Activated CD4-positive, alpha-beta T cell treated with anti-CD3 and anti-CD28 coated beads for 4 hours (primary cell): Measurements from ENCODE around the gene REEP1.

Experiments
- DNase-seq, 2 donors: peaks; one replicate each; pipeline ENCODE4 v3.0.0-alpha.2; 2020

Gene REEP1

DNA sequence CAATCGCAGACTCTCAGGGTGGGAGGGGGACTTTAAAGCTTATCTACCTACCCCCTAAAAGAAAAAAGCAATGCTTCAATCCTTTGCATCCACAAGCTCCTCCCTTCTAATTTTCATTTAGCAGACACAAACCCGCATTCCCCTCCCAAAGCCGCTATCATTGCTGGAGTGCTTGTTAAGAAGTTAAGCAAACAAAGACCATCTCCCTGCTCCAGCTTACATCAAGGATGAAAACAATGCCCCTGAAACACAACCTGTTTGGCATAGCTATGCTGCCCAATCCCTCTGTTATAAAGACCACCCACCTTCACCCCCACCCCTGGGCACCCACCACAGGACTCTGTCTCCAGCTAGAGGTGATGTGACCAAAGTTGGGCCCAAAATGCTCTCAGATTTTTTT is 33.0 kb downstream of the REEP1 start:
- DNase-seq = no peak

- DNase-seq = no peak
These were observed 35.1 kb downstream of the REEP1 start for GRCh38 chr2:86302320-86302719.

GRCh38 chr2:86301711-86302202 is 35.7 kb downstream of the REEP1 start:
- no peak for DNase-seq

- no peak for DNase-seq
These were observed 36.4 kb downstream of the REEP1 start for GRCh38 chr2:86301009-86301408.

DNA sequence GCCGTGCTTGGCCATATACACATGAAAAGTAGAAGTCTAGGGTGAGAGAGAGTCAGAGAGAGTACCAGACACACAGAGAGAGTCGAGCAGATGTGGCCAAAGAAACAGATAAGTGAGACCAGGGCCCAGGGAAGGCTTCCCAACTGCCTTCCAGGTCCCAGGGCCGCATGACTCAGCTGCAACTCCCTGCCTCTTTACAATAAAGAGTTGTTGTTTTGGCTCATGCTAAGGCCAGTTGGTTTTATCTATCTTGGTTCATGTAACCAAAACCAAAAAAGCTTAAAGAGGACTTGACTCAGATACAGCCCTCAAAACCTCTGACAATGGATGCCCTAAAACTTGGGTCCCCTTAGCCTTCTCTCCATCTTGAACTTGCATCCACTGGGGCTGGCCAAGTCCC is 36.9 kb downstream of the REEP1 start:
- DNase-seq = no peak

DNA sequence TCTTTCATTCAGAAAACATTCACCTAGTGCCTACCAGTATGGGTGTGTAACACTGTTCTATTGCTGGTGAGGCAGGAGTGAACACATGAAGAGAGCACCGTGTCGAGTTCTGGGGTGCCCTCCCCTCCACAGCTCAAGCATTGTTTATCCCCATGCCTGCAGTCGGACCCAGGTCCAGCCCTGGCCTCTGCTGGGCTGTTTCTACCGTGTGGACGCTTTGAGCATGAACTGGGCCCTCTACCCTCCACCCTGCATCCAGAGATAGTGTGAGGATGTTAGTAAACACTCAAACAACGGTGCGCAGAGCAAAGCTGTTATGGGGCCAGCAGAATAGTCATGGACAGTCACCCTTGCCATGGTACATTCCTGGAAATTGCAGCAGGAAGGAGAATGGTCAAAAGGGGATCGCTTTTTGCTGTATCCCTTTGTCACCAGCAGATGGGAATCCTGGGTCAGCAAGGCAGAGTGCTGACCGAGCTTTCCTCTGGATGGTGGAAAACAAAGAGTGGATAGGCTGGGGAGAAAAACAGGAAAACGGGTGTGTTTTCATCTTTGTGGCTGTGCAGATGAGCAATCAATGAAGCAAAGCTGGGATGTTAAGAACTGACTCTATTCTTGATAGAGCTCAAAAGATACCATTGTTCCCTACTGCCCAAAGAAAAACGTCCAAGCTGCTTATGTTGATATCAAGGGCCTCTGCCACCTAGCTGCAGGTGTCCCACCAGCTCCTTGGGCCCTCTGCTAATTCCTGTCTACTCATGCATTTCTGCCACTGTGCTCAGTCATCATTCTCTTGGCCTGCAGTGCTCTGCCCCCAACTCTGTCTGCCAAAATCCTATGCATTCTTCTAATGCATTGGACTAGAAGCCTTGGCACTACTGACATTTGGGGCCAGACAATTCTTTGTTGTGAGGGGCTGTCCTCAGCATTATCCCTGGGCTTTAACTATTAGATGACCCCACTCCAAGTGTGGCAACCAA is 38.7 kb downstream of the REEP1 start:
- no peak for DNase-seq

DNA sequence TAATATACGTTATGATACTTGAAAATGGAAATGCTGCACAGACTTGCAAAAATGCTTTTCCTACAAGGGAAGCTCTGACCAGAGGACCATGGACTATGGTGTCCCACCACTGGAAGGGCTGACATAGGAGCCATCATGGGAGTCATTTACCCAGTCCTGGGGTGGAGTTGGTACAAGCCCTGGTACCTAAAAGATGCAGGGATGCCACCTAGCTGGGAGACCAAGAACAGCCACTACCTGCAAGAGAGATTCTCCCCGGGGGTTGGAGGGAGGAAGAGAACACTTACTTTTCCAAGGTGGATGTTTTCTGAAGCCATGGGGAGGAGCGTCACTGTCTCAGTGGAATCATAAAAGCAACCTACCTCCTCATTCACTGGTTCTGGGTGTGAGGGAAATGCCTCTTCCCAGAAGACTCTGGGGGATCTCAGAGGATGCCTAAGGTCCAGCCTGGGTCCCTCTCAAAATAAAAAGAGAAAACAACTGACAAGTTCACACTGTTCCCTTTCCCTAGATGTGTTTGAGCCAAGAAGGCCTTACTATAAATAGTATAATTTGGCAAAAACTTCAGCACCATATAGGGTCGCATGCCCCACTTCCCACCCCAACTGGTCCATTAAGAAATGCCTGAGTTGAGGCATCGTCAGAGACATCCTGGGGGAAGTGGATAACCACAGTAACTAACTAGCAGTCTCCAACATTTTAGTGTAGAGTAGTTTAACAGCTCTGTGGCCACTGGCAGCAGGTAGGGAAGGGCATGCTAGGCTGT is 39.9 kb downstream of the REEP1 start:
- no peak for DNase-seq

DNA sequence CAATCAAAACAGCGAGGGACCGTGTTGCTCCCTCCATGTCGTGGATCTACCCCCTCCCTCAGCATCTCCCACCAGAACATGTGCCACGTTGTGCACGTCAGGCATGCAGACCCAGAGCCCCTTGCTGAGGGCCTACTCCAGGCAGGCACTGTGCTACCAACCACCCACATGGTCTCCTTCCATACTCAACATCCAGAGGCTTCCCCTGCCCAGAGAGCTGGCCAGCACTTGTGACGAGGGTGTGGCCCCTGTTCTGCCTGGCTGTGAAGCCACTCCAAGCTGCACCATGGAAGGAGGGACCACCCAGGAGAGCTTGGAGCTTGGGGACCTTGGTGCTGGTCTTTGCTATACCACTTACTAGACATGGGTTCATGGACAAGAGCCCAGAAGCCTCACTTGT is 40.5 kb downstream of the REEP1 start:
- no peak for DNase-seq

DNA sequence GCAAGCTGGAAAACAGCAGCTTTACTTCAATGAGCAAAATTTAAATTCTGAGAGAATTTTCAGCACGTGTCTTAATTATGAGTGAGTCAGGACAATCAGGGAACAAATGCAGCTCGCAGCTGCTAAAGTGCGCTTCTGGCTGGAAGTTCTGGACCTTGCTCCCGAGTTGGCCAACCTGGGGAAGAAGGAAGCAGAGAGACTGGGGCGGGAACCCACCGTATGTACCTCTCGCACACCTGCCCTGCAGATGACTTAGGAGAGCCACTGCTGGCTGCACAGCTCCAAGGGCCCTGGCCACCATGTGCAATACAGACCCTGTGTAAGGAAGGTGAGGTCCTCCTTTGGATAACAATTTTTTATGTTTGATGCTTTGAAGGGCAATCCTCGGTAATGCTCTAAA is 42.4 kb downstream of the REEP1 start:
- DNase-seq = no peak

GRCh38 chr2:86293612-86294011 is 43.8 kb downstream of the REEP1 start:
- no peak for DNase-seq

DNA sequence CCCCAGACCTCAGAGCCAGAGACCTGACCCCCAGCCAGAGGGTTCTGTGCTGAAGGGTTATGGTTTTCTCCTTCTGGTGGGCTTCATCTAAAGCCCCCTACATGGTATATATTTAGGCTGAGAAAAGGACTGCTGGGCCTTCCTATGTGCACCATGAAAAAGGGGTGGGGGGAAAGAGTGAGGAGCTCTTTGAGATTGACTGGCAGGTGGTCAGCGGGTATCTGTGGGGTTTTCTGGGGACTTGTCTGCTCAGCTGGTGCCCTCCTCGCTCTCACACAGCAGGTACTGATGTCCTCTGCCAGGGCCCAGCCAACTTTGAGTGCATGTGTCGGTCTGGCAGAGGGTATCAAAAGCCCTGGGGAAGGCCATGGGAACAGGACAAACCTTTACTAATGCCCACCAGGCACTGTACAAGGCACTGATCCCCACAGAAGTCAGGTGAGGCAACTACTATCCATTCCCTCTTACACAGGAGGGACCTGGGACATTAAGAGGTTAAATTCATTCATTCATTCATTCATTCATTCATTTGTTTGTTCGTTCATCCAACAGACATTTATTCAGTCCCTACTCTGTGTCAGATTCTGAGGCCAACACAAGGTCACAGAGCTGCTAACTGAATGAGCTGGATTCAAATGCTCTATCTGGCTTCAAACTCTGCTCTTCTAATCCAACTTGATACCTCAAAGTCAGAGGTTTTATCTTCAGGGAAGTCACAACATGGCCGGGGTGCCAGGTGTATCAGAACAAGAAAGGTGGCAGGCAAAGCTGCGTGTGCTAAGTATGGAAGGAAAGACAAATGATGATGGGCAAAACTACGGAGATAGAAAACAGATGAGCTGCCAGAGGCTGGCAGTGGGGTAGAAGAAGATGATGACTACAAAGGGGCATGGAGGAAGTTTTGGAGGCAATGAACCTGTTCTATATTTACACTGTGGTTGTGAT is 44.6 kb downstream of the REEP1 start:
- no peak for DNase-seq

- no peak for DNase-seq
These were observed 46.1 kb downstream of the REEP1 start for GRCh38 chr2:86291328-86291662.

GRCh38 chr2:86290596-86291327 is 46.7 kb downstream of the REEP1 start:
- no peak for DNase-seq

DNA sequence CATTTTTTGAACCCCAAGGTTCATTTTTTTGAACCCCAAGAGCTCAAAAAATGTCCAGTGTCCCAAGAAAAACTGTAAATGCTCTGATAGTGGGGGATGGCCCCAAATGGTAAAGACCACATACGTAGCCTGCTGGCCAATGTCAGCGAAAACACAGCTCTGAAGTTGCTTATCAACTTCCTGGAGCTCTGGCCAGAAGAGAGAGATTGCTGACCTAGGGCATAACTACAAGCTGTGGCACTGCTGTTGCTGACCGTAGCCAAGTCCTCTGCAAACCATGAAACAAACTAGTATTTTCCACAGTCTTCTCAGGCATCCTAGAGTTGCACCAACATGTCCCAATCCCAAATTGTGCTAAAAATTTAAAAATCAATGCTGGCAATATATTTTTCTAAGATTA is 50.9 kb downstream of the REEP1 start:
- no peak for DNase-seq

GRCh38 chr2:86285981-86286380 is 51.4 kb downstream of the REEP1 start:
- no peak for DNase-seq

DNA sequence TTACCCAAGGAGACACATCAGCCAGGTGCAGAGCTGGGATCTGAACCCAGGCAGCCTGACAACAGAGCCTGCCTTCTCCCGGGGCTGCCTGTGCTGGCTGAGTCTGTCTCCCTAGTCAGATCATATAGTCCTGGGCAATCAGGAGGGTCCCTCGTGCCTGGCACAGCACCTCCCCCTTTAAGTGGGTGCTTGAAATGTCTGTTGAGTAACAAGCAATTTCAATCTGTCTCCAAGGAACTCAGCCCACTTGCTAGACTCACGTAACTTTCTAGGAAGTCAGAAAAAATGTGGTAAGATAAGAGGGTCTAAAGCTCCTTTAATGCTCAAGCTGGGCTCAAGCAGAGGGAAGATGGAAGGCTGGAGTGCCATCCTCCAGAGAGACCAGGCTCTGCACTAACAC is 51.9 kb downstream of the REEP1 start:
- DNase-seq = no peak

DNA sequence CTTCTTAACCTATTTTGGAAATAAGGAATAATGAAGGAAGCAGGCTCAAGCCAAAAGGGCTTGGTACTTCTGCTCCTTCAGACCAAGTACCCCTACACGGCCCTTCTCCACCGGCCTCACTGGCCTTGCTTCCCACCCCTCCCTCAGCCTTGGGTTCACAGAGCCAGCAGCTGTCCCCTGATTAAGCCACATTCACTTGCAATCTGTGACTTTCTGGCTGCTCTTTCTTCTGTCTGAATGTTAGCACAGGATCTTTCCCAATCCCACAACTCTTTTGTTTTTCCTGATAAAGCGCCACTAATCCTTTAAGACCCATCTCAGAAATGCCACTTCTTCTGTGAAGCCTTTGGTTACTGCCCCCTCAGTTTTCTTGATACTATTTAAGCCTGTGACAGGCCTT is 52.4 kb downstream of the REEP1 start:
- DNase-seq = no peak

- DNase-seq = no peak
These were observed 53.0 kb downstream of the REEP1 start for GRCh38 chr2:86284401-86284841.

DNA sequence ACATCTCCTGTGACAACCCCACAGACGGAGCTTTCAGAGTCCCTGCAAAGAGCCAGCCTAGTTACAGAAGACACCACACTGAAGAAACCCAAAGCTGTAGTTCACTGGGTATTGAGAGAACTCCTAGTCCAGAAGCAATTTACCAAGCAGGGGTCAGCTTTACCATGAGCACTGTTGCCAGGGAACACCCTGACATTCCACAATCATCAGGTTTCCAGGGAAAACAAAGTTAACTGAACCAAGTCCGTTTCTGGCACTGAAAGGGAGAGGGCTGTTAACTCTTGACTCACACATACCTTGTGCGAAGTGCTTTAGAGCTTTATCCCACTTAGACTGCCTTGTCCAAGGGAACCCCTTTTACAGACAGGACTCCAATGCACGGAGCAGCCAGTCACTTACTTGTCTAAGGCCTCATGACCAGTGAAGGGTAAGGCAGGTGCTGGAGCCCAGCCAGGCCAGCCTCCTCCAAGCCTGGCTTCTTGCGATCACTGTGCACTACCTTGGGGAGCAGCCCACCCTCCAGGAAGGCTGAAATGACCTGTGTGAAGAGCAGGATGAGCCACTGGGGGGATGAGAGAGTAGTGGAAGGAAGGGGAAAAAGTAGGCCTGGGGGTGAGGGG is 53.9 kb downstream of the REEP1 start:
- no peak for DNase-seq

- no peak for DNase-seq
These were observed 56.2 kb downstream of the REEP1 start for GRCh38 chr2:86281066-86281700.

DNA sequence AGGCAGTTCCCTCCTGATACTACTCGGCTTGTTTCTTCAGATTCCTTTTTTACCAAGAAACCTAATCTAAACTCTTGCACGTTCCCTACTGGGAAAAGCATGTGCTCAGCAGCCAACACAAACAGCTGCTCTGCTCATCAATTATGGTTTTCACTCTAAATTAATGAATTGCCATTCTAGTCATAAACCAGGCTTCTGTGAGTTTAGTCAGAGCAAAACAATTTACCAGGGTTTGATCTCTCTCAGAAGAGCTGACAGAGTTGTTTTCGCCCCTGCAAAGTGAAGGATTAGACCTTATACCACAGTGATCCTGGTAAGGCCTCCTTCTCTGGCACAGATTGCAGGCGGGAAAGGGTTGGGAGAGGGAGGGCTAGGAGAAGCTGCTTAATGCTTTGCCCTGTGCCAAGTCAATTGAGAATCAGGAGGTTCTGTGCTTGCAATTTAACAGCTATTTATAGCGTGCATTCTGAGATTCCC is 57.2 kb downstream of the REEP1 start:
- DNase-seq = no peak
